ENCODE data around the gene ABTB2.

Gene ABTB2

DNA sequence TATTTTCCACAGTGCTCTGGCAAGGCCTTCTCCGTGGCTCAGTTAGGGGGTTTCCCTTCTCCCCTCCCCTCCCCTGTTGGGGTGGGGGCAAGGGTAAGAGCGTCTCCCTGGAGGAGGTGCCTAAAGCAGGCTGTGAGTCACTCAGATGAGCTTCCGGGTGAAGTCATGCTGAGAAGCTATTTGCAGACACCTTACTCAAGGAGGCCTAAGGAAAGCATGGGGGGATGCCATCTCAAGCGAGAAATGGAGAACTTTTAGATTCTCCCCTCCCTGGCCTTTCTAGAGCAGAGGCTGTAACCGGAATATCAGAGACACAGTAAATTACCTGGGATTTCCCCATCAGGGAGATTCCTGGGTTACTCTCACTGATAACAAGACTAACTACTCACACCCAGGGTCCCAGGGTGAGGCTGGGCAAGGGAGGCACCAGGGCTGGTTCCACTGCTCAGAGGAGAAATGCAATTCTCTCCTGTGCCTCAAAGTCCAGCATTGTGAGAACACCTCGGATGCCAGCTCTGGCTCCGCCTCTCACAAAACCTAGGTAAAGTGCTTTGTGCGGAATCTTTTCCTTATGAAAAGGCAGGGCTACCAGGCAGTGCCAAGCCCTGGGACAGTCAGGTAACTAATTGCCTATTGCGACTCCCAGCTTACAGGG, 123.6 kb downstream of the ABTB2 start:
- DNase-seq = peak; percentile 53

DNA sequence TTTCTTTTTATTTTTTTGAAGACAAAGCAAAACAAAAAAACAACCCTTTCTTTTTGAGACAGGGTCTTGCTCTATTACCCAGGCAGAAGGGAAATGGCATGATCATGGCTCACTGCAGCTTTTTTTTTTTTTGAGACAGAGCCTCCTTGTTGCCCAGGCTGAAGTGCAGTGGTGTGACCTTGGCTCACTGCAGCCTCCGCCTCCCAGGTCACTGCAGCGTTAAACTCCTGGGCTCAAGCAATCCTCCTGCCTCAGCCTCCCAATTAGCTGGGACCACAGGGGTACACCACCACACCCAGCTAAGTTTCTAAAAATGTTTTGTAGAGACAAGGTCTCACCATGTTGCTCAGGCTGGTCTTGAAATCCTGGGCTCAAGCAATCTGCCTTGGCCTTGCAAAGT, 124.6 kb downstream of the ABTB2 start:
- DNase-seq = no peak

DNA sequence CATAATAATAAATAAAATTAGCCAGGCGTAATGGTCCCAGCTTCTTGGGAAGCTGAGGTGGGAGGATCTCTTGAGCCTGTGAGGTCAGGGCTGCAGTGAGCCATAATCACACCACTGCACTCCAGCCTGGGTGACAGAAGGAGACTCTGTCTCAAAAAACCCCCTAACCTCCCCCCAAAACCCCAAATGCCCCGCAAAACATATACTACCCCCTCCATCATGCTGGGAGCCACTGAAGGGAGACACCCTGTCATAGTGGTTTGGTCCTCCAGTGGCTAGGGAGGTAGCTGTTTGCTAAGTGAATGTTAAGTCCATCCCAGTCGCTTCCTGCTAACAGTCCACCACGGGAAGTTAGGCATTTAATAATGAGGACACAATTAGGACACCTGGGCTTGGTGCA, 125.0 kb downstream of the ABTB2 start:
- no peak for DNase-seq

DNA sequence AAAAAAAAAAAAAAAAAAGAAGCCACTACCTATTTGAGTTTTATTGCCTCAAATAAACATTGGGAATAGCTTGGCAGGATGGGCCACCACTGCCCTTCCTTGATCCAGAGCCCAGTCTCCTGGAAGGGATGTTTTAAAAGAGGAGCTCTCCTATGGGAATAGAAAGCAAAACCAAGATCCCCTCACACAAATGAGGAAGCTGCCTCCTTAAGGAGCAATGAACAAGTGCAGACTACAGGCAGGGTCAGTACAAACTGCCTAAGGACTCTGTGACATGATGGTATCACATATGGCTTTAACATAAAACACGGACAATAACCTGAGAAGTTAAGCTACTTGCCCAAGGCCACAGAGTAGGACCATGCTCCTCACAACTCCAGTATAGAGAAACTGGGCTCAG, 131.6 kb downstream of the ABTB2 start:
- no peak for DNase-seq

DNA sequence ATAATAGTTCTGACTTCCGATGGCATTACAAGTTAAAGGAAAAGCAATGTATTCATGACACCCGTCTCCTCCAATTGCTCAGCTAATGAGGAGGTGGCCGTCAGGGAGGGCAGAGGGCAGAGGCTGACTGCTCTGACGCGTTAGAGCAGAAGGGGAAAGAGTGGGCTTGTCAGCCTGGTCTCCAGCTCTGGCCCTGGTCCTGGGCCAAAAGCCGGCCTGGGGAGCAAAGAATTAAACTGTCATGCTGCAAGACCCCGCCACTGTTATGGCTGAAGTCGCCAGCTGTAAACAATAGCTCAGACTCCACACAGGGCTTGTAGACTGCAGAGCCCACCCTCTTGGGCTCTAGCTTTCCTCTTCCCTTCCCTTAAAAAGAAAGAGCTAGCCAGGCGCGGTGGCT, 132.7 kb downstream of the ABTB2 start:
- no peak for DNase-seq

DNA sequence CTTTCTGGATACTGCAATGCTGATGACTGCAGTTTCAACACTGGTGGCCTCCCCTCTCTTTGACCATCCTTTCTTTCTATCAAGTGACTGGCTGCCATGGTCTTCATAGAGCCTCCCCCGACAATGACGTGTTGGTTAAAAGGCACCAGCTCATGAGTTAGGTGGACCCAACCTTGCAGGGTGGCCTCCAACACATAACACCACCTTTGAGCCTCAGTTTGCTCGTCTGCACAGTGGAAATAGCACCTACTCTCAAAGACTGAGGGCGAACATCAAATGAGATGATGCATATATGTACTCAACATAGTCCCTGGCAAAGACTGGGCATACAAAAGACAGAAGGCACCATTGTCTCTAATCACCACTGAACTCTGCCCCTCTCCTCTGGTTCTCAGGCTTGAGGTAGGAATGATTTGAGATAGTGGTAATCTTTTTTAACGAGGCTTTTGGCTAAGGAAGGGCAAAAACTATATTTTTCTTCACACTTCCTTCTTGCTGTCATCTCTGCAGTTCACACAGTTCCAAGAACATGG, 133.3 kb downstream of the ABTB2 start:
- DNase-seq = no peak

DNA sequence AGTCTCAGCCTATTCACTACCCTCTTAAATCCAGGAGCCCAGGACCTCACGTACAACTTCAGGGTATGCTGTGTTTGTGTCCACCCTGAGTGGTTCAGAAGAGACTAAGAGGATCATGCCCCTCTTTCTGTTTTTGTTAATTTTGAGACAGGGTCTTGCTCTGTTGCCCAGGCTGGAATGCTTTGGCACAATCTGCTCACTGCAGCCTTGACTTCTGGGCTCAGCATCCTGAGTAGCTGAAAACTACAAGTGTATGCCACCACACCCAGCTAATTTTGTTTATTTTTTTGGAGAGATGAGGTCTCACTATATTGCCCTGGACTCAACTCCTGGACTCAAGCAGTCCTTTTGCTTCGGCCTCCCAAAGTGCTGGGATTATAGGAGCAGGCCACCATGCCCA, 133.9 kb downstream of the ABTB2 start:
- no peak for DNase-seq

DNA sequence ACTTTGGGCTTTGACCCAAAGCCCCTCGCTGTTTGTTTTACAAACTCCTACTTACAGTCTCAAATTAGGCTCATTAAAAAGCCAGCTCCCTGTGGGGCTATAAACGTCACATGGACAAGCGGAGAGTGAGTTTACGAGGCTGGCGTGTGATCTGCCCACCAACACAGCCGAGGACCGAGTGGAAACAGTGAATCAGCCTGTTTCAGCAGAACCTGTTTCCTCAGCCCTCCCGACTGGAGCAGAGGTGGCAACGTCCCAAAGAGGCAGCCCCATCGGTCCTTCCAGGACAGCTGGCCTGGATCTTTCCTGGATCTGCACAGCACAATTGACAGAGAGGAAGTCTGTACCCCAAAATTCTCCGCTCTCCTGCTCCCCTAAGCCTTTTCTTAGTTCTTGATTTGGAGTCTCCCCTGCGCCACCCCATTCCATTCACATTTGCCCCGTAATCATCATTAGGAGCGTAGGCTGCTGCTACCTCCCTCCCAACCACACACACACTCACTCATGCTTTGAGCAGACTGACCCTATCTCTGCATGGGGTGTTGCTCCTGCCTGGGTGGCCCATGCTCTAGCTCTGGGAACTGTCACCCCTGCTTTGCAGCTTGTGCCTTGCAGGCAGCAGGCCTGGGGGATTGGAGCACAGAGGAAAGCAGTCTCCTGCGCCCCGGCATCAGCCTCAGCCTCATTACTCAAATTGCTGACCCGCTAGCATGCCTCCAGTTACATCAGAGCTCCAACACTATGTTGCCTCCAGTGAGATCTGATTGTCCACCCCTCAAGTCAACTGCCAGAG, 134.6 kb downstream of the ABTB2 start:
- DNase-seq = no peak

DNA sequence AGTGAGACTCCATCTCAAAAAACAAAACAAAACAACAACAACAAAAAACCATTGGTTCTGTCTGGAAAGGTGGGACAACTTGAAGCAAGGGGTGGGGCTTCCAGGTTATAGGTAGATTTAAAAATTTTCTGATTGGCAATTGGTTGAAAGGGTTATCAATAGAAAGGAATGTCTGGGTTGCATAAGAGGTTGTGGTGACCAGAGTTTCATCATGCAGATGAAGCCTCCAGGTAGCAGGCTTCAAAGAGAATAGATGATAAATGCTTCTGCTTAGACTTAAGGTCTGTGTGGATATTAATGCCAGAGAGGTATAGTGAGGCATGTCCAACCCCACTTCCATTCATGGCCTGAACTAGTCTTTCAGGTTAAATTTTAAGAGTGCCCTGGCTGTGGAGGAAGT, 135.8 kb downstream of the ABTB2 start:
- no peak for DNase-seq

DNA sequence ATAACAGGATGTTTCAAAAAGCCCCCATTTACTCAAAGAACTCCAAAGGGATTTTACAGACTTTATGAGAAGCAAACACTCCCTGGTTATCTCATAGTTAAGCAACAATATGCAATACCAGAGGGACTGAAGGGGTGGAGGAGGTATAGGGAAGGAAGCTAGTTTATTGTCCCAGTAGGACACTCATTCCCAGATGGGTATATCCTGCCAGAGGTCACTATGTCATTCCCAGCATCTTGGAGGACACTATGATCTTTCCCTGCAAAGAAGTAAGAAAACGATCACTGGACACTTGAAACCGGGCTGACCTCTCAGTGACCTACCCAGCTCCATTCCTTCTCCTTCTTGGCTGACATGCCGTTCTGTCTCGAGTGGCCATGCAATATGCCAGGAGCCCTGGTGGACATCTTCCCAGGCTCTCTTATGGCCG, 137.9 kb downstream of the ABTB2 start:
- DNase-seq = no peak

DNA sequence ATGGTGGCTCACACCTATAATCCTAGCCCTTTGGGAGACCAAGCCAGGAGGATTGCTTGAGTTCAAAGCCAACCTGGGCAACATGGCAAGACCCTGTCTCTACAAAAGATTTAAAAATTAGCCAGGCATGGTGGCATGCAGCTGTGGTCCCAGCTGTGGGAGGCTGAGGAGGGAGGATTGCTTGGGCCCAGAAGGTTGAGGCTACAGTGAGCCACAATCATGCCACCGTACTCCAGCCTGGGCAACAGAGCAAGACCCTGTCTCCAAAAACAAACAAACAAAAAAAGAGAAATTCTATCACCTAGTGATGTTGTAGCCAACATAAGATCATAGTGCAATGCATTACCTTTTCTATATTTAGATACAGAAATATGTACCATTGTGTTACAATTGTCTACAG, 138.5 kb downstream of the ABTB2 start:
- DNase-seq = no peak

DNA sequence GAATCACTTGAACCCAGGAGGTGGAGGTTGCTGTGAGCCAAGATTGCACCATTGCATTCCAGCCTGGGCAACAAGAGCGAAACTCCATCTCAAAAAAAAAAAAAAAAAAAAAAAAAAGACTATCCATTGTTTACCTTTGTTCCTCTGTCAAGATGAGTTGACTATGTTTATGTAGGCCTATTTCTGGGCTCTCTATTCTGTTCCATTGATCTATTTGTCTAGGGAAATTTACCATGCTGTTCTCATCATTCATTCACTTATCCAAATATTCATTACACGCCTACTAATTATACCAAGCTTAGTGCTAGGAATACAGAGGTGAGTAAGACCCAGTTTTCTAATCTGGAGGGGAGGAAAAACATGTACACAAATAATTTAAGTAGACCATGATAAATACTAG, 139.1 kb downstream of the ABTB2 start:
- peak; percentile 32 for DNase-seq

DNA sequence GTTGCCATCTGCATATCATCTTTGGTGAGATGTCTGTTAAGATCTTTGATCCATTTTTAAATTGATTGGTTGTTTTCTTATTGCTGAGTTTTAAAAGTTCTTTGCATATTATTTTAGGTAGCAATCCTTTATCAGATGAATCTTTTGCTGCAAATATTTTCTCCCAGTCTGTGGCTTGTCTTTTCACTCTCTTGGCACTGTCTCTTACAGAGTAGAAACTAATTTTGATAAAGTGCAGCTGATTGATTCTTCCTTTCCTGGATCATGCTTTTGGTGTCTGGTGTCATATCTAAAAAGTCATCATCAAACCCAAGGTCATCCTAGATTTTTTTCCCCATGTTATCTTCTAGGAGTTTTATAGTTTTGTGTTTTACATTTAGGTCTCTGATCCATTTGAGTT, 139.7 kb downstream of the ABTB2 start:
- no peak for DNase-seq

DNA sequence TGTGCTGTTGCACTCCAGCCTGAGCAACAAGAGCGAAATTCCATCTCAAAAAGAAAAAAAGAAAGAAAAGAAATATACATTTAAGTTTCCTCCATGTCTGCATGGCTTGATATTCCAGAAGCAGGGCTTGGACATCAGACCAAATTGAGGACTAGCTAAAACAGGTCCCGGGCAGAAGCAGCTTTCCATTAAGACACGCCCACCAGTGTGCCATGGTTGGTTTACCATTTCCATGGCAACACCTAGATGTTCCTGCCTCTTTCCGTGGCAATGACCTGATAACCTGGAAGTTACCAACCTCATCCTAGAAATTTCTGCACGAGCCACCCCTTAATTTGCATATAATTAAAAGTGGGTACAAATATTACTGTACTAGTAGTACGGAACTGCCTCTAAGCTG, 141.1 kb downstream of the ABTB2 start:
- DNase-seq = no peak

DNA sequence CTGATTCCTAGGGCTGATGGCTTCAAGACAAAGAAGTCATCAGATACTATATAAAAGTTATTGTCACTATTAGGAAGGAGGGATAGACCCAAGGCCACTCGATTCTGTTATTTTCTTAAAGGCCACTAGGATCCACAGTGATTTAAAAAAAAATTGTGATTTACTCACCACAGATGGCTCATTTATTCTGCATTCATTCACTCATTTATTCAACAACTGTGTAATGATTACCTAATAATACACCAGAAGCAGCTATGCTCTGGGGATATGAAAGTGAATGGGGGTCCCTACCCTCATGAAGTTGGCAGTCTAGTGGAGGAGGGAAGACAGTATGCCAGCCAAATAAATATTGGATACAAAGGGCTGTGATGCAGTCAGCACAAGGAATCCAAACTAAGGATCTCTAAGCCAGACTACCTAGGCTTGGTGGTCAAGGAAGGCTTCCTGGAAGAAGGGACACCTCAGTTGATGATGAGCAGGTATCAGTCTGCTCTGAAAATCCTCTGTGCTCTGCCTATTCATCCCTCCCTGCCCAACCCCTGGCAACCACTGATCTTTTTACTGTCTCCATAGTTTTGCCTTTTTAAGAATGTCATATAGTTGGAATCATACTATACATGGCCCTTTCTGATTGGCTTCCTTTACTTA, 141.9 kb downstream of the ABTB2 start:
- no peak for DNase-seq

DNA sequence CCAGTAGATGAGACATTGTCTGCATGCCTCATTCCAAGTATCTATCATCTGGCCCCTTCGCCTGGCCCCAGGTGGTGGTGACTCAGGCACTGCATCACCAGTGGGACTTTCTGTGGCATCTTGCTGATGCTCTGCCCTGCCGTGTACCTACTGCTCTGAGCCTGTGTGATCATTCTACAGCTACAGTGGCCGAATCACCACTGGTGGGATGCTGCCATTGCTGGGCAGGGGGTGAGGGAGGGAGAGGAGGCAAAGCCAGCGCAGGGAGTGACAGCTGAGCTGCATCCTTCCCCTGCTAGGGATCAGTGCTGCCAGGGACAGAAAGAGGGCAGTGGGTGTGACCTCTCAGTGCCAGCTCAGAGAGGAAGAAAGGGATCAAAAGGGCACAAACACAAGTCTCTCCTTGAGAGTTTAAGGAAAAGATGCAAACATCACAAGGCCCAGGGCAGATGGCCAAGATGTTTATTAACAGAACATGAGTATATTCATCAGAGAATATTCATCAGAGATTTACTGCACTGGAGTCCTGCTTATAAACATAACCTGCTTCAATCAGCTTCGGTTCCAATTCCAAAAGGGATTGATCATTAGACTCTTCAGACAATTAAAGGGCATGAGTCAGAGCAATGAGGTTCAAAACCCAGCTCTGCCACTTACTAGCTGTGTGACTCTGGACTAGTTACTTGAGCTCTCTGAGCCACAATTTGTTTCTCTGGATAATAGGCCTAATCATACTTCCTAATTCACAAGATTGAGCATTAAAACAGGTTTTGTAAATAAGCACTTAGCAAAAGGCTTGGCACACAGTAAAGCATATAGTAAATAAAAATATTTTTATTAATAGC, 142.6 kb downstream of the ABTB2 start:
- DNase-seq = peak; percentile 33

DNA sequence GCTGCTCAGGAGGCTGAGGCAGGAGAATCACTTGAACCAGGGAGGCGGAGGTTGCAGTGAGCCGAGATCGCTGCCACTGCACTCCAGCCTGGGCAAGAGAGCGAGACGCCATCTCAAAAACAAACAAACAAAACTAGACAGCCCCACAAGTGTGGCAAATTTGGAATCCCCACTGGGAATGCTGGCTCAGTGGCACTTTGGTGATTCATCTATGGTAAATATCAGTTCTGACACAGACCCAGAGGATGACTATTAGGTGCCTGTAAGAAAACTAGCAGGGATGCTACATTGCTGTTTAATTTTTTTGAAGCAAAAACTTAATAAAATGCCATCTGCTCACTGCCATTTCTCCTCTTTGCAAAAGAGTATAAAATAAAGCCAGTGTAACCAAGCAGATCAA, 144.4 kb downstream of the ABTB2 start:
- peak; percentile 17 for DNase-seq

DNA sequence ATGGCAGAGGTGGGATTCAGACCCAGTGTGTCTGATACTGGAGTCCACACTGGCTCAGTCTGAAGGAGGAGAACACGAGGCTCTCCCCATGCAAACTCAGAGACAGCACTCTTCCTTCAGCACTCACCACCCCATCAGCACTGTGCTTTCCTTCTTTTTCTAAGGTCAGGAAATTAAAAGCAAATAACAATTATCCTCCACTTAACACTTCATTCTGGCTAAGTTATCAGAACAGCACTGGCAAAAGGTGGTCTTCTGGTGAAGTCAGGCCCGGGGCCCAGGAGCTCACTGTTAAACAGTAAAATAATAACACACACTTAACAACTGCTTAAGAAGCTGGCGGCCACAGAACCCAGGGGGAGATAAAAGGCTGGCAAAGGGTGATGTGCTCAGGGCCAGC, 145.2 kb downstream of the ABTB2 start:
- no peak for DNase-seq

DNA sequence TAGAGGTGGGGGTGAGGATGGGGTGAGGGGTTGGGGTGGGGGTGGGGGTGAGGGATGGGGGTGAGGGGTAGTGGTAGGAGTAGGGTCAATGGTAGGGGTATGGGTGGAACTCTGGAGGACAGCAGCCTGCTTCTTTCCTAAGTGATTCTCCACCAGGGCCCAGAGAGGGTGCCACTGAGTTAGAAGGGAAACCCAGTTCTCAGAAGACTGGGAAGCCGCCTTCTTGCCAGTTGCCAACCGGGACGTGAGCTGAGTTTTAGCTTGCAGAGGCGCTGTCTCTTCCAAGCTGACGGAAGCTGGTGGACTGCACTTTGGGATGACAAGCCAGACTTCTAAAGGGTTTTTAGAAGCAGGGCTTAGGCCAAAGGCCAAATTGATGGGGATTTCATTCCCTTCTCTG, 148.0 kb downstream of the ABTB2 start:
- DNase-seq = peak; percentile 6

DNA sequence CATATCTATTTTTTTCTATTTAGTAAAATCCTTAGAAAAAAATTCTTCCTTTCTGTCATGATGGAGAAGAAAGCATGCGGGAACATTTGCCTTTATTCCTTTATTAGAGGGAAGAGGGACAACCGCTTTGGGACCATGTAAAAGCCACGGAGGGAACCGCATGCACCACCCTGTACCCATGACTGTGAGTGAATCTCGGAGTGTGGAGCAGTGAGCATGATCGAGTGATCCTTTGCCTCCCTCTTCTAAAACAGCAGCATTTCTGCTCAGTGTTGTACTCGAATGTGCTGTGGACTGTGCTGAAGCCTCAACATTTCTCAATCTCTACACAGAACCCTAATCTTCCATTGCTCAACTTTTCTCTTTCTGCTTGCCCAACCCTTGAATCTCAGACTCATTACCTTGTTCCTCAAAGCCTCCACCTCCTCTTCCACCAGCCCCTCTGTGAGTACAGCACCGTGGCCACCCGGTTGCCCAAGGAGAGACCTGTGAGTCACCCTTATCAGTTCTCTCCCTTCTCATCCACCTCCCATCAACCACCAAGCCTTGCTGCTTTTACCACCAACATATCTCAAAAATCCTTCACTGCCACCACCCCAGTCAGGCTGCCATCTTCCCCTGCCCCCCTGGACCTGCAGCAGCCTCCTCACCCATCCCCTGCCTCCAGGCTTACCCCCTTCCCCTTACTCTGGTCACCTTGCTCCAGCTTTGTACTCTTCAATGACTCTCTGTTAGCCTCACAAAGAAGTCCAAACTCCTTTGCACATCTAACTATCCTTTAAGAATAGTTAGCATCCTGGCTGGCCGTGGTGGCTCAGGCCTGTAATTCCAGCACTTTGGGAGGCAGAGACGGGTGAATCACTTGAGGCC, 149.3 kb downstream of the ABTB2 start:
- no peak for DNase-seq

DNA sequence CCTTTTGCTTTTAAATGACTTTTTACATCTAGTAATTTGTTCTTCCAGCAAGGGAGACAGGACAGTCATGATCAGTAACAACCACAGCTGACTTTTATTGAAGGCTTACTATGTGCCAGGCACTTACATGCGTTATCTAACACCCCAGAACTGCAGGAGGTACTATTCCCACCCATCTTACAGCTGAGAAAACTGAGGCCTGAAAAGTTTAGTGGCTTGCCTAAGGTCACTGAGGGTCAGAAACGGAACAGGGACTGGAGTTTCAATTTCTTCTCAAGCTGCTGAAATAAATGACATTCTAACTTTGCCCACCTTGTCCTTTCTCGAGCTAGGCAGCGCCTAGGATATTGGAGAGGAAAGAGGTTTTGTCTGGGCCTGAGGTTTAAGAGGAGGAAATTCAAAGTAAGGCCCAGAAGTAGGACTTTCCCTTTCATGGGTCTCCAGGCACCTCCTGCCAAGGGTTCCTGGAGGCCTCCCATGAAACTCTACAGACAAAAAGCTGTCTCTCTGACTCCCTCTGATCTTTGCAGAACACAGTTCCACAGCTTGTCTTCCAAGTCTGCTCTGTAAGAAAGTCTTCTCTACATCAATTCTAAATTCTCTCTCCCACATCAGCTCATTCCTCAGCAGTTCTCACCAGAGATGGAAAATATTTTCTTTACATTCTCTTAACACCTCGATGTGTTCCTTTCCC, 150.2 kb downstream of the ABTB2 start:
- DNase-seq = no peak
